WERI-Rb-1 (cell line): ENCODE measurements around the gene LDAH.

Experiments
- DNase-seq: peaks from one replicate; pipeline ENCODE4 v3.0.0-alpha.2; 2020
- H3K27ac ChIP-seq: fragments of 250-450 bp; sonication (Bioruptor Pico); 2 replicates; pipeline ENCODE4 v1.5.1; 2020; ENCODE audit warnings: mild to moderate bottlenecking, moderate library complexity
- H3K27me3 ChIP-seq: fragments of 250-450 bp; sonication (Bioruptor Pico); 2 replicates; pipeline ENCODE4 v1.5.1; 2021; ENCODE audit warnings: mild to moderate bottlenecking, low read depth, moderate library complexity; ENCODE audit not compliant: insufficient read depth, severe bottlenecking
- H3K36me3 ChIP-seq: fragments of 250-450 bp; sonication (Bioruptor Pico); 2 replicates; pipeline ENCODE4 v1.5.1; 2020; ENCODE audit warnings: mild to moderate bottlenecking, moderate library complexity
- H3K4me3 ChIP-seq: 2 replicates; pipeline ENCODE4 v1.5.1; 2011; ENCODE audit warnings: low read depth, mild to moderate bottlenecking, control low read depth, low read length
- H3K9me3 ChIP-seq: fragments of 250-450 bp; sonication (Bioruptor Pico); 2 replicates; pipeline ENCODE4 v1.5.1; 2021; ENCODE audit warnings: mild to moderate bottlenecking, moderate library complexity; ENCODE audit not compliant: severe bottlenecking
- TF ChIP-seq, protein P1 (sequence below): IDR thresholded peaks from 2 replicates; pipeline ENCODE4 v1.5.1; 2011; ENCODE audit warnings: low read depth, mild to moderate bottlenecking, control low read depth, inconsistent platforms, low read length

Gene LDAH

DNA sequence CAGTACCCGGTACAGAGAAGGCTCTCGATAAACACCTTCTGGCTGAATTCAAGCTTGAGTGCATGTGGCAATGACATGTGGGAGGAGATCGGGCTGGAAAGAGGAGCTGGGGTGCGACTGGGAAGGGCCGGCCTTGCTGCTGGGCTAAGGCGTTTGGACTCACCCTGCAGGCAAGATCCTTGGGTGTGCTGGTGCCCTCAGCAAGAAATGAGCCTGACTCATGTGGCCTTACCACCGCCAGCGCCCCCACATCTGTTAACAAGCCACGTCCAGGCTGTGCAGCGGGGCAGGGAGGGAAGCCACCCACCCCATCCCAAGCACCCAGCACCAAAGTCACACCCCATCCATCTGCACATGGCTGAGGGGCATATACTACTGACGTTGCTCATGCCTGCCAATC, 173.3 kb downstream of the LDAH start:
- Histone ChIP-seq H3K27me3 (no peaks in the 10 kb centered on the region), H3K36me3 (no peaks in the 10 kb centered on the region), H3K27ac (no peak overlapping the region), H3K4me3 (no peak overlapping the region), H3K9me3 (no peaks in the 10 kb centered on the region)
- TF ChIP-seq, protein P1, sequence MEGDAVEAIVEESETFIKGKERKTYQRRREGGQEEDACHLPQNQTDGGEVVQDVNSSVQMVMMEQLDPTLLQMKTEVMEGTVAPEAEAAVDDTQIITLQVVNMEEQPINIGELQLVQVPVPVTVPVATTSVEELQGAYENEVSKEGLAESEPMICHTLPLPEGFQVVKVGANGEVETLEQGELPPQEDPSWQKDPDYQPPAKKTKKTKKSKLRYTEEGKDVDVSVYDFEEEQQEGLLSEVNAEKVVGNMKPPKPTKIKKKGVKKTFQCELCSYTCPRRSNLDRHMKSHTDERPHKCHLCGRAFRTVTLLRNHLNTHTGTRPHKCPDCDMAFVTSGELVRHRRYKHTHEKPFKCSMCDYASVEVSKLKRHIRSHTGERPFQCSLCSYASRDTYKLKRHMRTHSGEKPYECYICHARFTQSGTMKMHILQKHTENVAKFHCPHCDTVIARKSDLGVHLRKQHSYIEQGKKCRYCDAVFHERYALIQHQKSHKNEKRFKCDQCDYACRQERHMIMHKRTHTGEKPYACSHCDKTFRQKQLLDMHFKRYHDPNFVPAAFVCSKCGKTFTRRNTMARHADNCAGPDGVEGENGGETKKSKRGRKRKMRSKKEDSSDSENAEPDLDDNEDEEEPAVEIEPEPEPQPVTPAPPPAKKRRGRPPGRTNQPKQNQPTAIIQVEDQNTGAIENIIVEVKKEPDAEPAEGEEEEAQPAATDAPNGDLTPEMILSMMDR, result no peak
- no peak for DNase-seq

DNA sequence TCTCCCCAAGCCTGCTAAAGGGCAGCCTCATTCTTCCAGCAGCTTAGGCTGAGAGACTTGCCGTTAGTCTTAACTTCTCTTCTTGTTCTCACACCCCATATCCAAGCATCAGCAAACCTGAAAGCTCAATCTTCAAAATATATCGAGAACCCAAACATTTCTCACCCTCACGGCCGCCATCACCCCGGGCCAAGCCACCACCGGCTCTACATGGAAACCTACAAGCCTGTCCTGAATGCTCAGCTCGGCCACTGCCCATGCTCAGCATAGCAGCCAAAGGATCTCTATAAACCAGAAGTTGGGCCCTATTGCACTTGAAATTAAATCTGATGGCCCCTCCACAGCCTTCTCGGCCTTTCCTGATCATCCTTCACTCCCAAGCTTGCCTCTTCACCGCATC, 174.1 kb downstream of the LDAH start:
- DNase-seq, result no peak
- TF ChIP-seq, protein P1, result no peak
- Histone ChIP-seq H3K27me3 (no peaks in the 10 kb centered on the region), H3K4me3 (no peak overlapping the region), H3K27ac (no peak overlapping the region), H3K9me3 (no peaks in the 10 kb centered on the region), H3K36me3 (no peaks in the 10 kb centered on the region)

DNA sequence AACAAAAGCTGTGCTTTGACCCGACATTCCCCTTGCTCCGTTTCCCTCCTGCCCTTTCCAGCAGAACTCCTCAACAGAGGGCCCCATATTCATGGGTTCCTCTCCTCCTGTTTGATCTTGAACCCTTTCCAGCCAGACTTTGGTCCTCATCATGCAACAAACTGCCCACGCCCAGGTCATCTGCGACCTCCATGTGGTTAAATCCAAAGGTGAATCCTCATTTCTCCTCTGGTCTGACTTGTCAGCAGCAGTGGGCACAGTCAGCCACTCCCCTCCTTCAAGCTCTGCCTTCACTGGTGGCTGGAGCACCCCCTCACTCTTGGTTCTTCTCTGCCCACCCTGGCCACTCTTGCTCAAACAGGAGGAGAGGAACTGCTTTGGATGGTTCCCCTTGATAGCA, 174.7 kb downstream of the LDAH start:
- no peaks in the 10 kb centered on the region for H3K27me3 ChIP-seq
- TF ChIP-seq, protein P1, result no peak
- H3K9me3 ChIP-seq, result no peaks in the 10 kb centered on the region
- no peak for DNase-seq
- H3K27ac ChIP-seq, result no peak overlapping the region
- no peak overlapping the region for H3K4me3 ChIP-seq
- H3K36me3 ChIP-seq, result no peaks in the 10 kb centered on the region

DNA sequence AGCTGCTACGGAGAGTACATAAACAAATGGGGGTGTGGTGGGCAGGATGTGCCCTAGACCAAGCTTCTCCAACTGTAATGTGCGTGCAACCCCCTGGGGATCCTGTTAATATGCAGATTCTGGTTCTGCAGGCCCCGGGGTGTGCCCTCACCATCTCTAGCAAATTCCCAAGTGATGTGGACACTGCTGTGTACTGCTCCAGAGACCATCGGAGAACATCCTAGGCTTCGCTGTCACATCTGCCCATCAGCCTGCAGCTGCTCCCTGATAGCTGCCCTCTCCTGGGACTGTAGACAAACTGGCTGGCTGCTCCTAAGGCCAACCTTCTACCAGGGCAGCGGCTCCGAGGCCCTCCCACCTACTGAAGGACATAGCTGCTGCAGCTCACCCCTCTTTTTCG, 175.2 kb downstream of the LDAH start:
- no peak for DNase-seq
- TF ChIP-seq, protein P1, result no peak
- no peak overlapping the region for H3K27ac ChIP-seq
- no peaks in the 10 kb centered on the region for H3K36me3 ChIP-seq
- H3K9me3 ChIP-seq, result no peaks in the 10 kb centered on the region
- no peak overlapping the region for H3K4me3 ChIP-seq
- no peaks in the 10 kb centered on the region for H3K27me3 ChIP-seq

DNA sequence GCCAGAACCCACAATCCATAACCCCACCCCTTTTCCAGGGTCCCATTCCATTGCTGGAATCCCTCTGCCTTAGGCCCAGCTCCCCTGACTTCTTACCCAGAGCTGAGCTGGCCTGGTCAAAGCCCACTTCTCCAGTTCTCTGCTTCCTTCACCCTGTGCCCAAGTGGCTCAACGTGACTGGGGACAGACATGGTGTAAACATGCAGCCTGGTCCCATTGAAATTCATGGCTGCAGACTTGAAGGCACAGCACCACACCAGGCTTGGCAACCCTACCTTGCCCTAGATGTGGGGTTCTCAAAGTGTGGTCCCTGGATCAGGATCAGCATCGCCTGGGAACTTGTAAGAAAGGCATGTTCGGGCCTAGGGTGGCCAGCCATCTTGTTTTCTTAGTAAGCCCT, 175.7 kb downstream of the LDAH start:
- Histone ChIP-seq H3K36me3 (no peaks in the 10 kb centered on the region), H3K4me3 (no peak overlapping the region), H3K9me3 (no peaks in the 10 kb centered on the region), H3K27ac (no peak overlapping the region), H3K27me3 (no peaks in the 10 kb centered on the region)
- DNase-seq, result no peak
- TF ChIP-seq, protein P1, result no peak

DNA sequence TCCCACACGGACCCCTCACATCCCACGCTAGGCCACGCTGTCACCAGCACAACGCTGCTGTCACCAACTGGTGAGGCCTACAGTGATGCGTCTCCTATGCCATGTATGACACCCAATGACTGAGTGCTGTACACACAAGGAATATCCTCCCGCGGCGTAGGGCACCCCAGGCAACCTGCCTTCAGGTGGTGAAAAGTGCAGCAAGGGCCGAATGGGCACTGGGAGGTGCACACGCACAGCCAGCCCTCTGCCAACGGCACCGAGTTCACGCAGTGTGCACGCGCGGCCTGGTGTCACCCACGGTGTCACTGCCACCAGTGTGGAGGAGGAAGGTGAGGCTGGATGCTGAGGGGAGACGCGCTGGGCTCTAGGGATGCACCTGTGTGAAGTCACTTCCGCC, 176.5 kb downstream of the LDAH start:
- TF ChIP-seq, protein P1, result no peak
- no peaks in the 10 kb centered on the region for H3K36me3 ChIP-seq

More for the DNA sequence above, 176.5 kb downstream of the LDAH start:
- Histone ChIP-seq H3K4me3 (no peak overlapping the region), H3K27me3 (no peaks in the 10 kb centered on the region), H3K9me3 (no peaks in the 10 kb centered on the region), H3K27ac (no peak overlapping the region)
- DNase-seq, result no peak
